WTC11 (cell line): Measurements from ENCODE around the gene SMG7. TPM values are rescaled to one million over a fixed set of nuclear protein-coding genes. Genes with fewer than 3 reads are reported as not detected.

Source experiments
- ATAC-seq: fragments of 200-7000 bp; cut with Tn5 transposase; 2 replicates; pipeline ENCODE4 v1.10.0; 2021; ENCODE audit warnings: mild to moderate bottlenecking, moderate library complexity
- CTCF ChIA-PET: fragments of 300-600 bp; sonication (Branson Sonifier 250); formaldehyde crosslinking; loops from one replicate; lab custom pipeline; 2021; ENCODE audit warnings: antibody characterized with exemption; lab: Charles Lee
- POLR2A ChIA-PET: fragments of 350-600 bp; sonication (Branson Sonifier 250); formaldehyde crosslinking; loops from one replicate; lab custom pipeline; 2021; ENCODE audit warnings: antibody characterized with exemption; lab: Charles Lee
- DNase-seq: peaks from one replicate; pipeline ENCODE4 v3.0.0; 2021; ENCODE audit warnings: low spot score
- H3K27ac Mint-ChIP-seq: 2 replicates; pipeline ENCODE4 v1.8.0; 2021; ENCODE audit warnings: mixed read lengths
- H3K27me3 Mint-ChIP-seq: 2 replicates; pipeline ENCODE4 v1.8.0; 2021; ENCODE audit warnings: low read depth, mild to moderate bottlenecking, moderate library complexity, mixed read lengths
- H3K36me3 Mint-ChIP-seq: 2 replicates; pipeline ENCODE4 v1.8.0; 2021; ENCODE audit warnings: mixed read lengths
- H3K4me1 Mint-ChIP-seq: 2 replicates; pipeline ENCODE4 v1.8.0; 2022; ENCODE audit warnings: mixed read lengths
- H3K4me3 Mint-ChIP-seq: 2 replicates; pipeline ENCODE4 v1.8.0; 2021; ENCODE audit warnings: mild to moderate bottlenecking, moderate library complexity, mixed read lengths
- H3K9me3 Mint-ChIP-seq: 2 replicates; pipeline ENCODE4 v1.8.0; 2021; ENCODE audit warnings: mixed read lengths
- ATF6 ChIP-seq: sonication (generic); formaldehyde crosslinking; IDR thresholded peaks from 2 replicates; pipeline ENCODE4 v1.8.1; 2023; ENCODE audit warnings: mild to moderate bottlenecking, missing genetic modification reagents
- CBFB ChIP-seq: sonication (generic); formaldehyde crosslinking; IDR thresholded peaks from 2 replicates; pipeline ENCODE4 v1.8.1; 2022; ENCODE audit warnings: mild to moderate bottlenecking, low read depth, missing genetic modification reagents
- EMX1 ChIP-seq: fragments of 250-450 bp; sonication (Bioruptor Pico); IDR thresholded peaks from 2 replicates; pipeline ENCODE4 v1.8.0; 2021; ENCODE audit warnings: mild to moderate bottlenecking
- IRF2 ChIP-seq: sonication (generic); formaldehyde crosslinking; IDR thresholded peaks from 2 replicates; pipeline ENCODE4 v1.8.0; 2022; ENCODE audit warnings: low read depth, missing genetic modification reagents, borderline replicate concordance
- KAT7 ChIP-seq: sonication (generic); formaldehyde crosslinking; IDR thresholded peaks from 2 replicates; pipeline ENCODE4 v1.8.1; 2023; ENCODE audit warnings: missing genetic modification reagents, mild to moderate bottlenecking, borderline replicate concordance
- NR3C1 ChIP-seq: sonication (generic); formaldehyde crosslinking; conservative IDR thresholded peaks from 2 replicates; pipeline ENCODE4 v1.8.1; 2023; ENCODE audit warnings: low read depth, mild to moderate bottlenecking, missing genetic modification reagents
- SOX15 ChIP-seq: fragments of 250-450 bp; sonication (Bioruptor Pico); IDR thresholded peaks from 2 replicates; pipeline ENCODE4 v1.9.0; 2021; ENCODE audit warnings: mild to moderate bottlenecking
- ZBTB21 ChIP-seq: sonication (generic); formaldehyde crosslinking; IDR thresholded peaks from 2 replicates; pipeline ENCODE4 v1.8.1; 2023; ENCODE audit warnings: mild to moderate bottlenecking, missing genetic modification reagents, borderline replicate concordance
- ZNF396 ChIP-seq: fragments of 250-450 bp; sonication (Bioruptor Pico); IDR thresholded peaks from 2 replicates; pipeline ENCODE4 v1.8.0; 2021; ENCODE audit warnings: mild to moderate bottlenecking, moderate library complexity, borderline replicate concordance
- ZNF512 ChIP-seq: sonication (generic); formaldehyde crosslinking; IDR thresholded peaks from 2 replicates; pipeline ENCODE4 v1.8.1; 2022; ENCODE audit warnings: missing genetic modification reagents, borderline replicate concordance
- ZNF671 ChIP-seq: fragments of 250-450 bp; sonication (Bioruptor Pico); IDR thresholded peaks from 2 replicates; pipeline ENCODE4 v1.8.0; 2021; ENCODE audit warnings: mild to moderate bottlenecking
- total RNA-seq: library from RNA; stranded (reverse); gene quantifications from 3 replicates; pipeline ENCODE4 v1.2.3, GENCODE V29; 2021
- TF ChIP-seq, protein P1 (sequence below): sonication (generic); formaldehyde crosslinking; IDR thresholded peaks from 2 replicates; pipeline ENCODE4 v1.8.0; 2022; ENCODE audit warnings: missing genetic modification reagents
- TF ChIP-seq, protein P2 (sequence below): fragments of 250-450 bp; sonication (Bioruptor Pico); IDR thresholded peaks from 2 replicates; pipeline ENCODE4 v2.1.2; 2022; ENCODE audit warnings: mild to moderate bottlenecking, moderate library complexity
- TF ChIP-seq, protein P3 (sequence below): sonication (generic); formaldehyde crosslinking; IDR thresholded peaks from 2 replicates; pipeline ENCODE4 v1.8.1; 2023; ENCODE audit warnings: mild to moderate bottlenecking, missing genetic modification reagents, moderate library complexity
- TF ChIP-seq, protein P4 (sequence below): sonication (generic); formaldehyde crosslinking; IDR thresholded peaks from 2 replicates; pipeline ENCODE4 v1.8.0; 2022; ENCODE audit warnings: mild to moderate bottlenecking, missing genetic modification reagents
- TF ChIP-seq, protein P5 (sequence below): sonication (generic); formaldehyde crosslinking; IDR thresholded peaks from 2 replicates; pipeline ENCODE4 v1.8.1; 2023; ENCODE audit warnings: mild to moderate bottlenecking, missing genetic modification reagents, moderate library complexity

The SMG7 gene
- total RNA-seq, 1 experiment from 2014 or later: 57.8 TPM

DNA sequence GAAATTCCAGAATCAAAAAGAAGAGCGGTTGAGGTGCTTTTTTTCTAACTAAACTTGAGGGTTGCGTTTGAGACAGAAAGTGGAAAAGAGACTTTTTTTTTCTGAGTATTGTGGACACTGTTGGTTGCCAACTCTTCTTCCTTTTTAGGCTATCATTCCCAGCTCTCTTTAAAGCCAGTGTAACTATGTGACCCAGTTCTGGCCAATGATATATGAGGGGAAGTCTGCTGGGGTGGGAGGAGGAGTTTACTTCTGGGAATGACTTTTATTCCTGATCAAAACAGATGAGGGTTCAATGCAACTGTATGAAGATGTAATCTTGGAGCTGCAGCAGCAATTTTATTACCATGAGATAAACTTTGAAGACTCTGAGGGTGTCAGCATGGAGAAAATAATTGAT is 36.8 kb upstream of the SMG7 start (continued):
- no peak for TF ChIP-seq ZNF396

DNA sequence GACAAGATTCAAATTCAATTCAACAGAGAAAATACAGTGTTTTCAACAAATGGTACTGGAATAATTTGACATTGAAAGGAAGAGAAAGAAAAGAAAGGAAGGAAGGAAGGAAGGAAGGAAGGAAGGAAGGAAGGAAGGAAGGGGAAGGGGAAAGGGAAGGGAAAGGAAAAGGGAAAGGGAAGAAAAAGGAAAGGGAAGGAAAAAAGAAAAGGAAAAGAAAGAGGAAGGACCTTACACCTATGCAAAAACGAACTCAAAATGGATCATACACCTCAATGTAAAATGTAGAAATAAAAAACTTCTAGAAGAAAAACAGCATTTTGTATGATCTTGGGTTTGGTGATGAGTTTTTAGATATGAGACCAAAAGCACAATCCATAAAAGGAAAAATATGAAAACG is 34.2 kb upstream of the SMG7 start:
- no peaks in the 10 kb centered on the region for H3K36me3 Mint-ChIP-seq
- H3K9me3 Mint-ChIP-seq: peaks cover 7% of the 10 kb centered on the region; the same call in 1 of the 2 replicates
- POLR2A ChIA-PET: no interaction called here
- H3K27me3 Mint-ChIP-seq: no peaks in the 10 kb centered on the region
- TF ChIP-seq ZNF512 (0 out of 2 replicates have a peak, but pooled peaks have one; percentile 46), ZNF396 (no peak)
- ATAC-seq: no peak
- DNase-seq: no peak
- CTCF ChIA-PET: no interaction called here
- H3K4me1 Mint-ChIP-seq: peaks cover 9% of the 10 kb centered on the region
- no peak overlapping the region for H3K27ac Mint-ChIP-seq
- no peak overlapping the region for H3K4me3 Mint-ChIP-seq

GRCh38 chr1:183443011-183443410 is 29.3 kb upstream of the SMG7 start:
- Mint-ChIP-seq H3K36me3 (no peaks in the 10 kb centered on the region), H3K9me3 (peaks cover 7% of the 10 kb centered on the region; the same call in 1 of the 2 replicates), H3K27me3 (no peaks in the 10 kb centered on the region), H3K27ac (no peak overlapping the region), H3K4me1 (peaks cover 8% of the 10 kb centered on the region; the same call in 1 of the 2 replicates), H3K4me3 (no peak overlapping the region)
- DNase-seq (no peak), ATAC-seq (no peak)
- CTCF ChIA-PET: no interaction called here
- POLR2A ChIA-PET: no interaction called here
- no peak for TF ChIP-seq CBFB (CRISPR knock-in tag)

DNA sequence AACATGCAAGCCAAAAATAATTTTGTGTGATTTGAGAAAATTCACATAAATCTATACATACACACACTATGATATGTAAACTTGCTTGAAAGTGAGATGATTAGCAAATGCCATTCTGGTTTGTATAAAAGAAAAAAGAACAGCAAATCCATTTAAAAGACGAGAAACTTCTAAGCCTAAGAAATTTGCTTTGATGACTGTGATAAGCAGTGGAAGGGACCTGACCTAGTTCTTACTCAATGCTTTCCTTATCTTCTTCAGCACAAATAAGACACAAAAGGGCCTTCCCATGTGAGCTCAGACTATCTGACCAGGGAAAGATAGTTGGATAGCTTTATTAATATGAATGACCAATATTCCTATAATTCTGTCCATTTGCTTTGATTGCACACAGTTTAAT is 28.8 kb upstream of the SMG7 start:
- ChIA-PET POLR2A (no interaction called here), CTCF (no interaction called here)
- no peak for ATAC-seq

More for the DNA sequence above, 28.8 kb upstream of the SMG7 start:
- TF ChIP-seq KAT7 (CRISPR knock-in tag) (no peak), ZBTB21 (CRISPR knock-in tag) (no peak), IRF2 (CRISPR knock-in tag) (no peak), ATF6 (CRISPR knock-in tag) (no peak), NR3C1 (CRISPR knock-in tag) (no peak), EMX1 (CRISPR knock-in tag) (no peak), ZNF671 (CRISPR knock-in tag) (no peak), CBFB (CRISPR knock-in tag) (no peak), SOX15 (no peak)
- TF ChIP-seq, protein P1, sequence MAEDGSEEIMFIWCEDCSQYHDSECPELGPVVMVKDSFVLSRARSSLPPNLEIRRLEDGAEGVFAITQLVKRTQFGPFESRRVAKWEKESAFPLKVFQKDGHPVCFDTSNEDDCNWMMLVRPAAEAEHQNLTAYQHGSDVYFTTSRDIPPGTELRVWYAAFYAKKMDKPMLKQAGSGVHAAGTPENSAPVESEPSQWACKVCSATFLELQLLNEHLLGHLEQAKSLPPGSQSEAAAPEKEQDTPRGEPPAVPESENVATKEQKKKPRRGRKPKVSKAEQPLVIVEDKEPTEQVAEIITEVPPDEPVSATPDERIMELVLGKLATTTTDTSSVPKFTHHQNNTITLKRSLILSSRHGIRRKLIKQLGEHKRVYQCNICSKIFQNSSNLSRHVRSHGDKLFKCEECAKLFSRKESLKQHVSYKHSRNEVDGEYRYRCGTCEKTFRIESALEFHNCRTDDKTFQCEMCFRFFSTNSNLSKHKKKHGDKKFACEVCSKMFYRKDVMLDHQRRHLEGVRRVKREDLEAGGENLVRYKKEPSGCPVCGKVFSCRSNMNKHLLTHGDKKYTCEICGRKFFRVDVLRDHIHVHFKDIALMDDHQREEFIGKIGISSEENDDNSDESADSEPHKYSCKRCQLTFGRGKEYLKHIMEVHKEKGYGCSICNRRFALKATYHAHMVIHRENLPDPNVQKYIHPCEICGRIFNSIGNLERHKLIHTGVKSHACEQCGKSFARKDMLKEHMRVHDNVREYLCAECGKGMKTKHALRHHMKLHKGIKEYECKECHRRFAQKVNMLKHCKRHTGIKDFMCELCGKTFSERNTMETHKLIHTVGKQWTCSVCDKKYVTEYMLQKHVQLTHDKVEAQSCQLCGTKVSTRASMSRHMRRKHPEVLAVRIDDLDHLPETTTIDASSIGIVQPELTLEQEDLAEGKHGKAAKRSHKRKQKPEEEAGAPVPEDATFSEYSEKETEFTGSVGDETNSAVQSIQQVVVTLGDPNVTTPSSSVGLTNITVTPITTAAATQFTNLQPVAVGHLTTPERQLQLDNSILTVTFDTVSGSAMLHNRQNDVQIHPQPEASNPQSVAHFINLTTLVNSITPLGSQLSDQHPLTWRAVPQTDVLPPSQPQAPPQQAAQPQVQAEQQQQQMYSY: no peak
- TF ChIP-seq, protein P2, sequence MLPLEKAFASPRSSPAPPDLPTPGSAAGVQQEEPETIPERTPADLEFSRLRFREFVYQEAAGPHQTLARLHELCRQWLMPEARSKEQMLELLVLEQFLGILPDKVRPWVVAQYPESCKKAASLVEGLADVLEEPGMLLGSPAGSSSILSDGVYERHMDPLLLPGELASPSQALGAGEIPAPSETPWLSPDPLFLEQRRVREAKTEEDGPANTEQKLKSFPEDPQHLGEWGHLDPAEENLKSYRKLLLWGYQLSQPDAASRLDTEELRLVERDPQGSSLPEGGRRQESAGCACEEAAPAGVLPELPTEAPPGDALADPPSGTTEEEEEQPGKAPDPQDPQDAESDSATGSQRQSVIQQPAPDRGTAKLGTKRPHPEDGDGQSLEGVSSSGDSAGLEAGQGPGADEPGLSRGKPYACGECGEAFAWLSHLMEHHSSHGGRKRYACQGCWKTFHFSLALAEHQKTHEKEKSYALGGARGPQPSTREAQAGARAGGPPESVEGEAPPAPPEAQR (CRISPR knock-in tag): no peak
- TF ChIP-seq, protein P3, sequence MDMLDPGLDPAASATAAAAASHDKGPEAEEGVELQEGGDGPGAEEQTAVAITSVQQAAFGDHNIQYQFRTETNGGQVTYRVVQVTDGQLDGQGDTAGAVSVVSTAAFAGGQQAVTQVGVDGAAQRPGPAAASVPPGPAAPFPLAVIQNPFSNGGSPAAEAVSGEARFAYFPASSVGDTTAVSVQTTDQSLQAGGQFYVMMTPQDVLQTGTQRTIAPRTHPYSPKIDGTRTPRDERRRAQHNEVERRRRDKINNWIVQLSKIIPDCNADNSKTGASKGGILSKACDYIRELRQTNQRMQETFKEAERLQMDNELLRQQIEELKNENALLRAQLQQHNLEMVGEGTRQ (CRISPR knock-in tag): no peak
- TF ChIP-seq, protein P4, sequence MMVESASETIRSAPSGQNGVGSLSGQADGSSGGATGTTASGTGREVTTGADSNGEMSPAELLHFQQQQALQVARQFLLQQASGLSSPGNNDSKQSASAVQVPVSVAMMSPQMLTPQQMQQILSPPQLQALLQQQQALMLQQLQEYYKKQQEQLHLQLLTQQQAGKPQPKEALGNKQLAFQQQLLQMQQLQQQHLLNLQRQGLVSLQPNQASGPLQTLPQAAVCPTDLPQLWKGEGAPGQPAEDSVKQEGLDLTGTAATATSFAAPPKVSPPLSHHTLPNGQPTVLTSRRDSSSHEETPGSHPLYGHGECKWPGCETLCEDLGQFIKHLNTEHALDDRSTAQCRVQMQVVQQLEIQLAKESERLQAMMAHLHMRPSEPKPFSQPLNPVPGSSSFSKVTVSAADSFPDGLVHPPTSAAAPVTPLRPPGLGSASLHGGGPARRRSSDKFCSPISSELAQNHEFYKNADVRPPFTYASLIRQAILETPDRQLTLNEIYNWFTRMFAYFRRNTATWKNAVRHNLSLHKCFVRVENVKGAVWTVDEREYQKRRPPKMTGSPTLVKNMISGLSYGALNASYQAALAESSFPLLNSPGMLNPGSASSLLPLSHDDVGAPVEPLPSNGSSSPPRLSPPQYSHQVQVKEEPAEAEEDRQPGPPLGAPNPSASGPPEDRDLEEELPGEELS (CRISPR knock-in tag): no peak
- TF ChIP-seq, protein P5, sequence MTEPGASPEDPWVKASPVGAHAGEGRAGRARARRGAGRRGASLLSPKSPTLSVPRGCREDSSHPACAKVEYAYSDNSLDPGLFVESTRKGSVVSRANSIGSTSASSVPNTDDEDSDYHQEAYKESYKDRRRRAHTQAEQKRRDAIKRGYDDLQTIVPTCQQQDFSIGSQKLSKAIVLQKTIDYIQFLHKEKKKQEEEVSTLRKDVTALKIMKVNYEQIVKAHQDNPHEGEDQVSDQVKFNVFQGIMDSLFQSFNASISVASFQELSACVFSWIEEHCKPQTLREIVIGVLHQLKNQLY: no peak
- no peak for DNase-seq
- Mint-ChIP-seq H3K4me3 (no peak overlapping the region), H3K4me1 (peaks cover 8% of the 10 kb centered on the region; the same call in 1 of the 2 replicates), H3K36me3 (no peaks in the 10 kb centered on the region), H3K27ac (no peak overlapping the region), H3K9me3 (peaks cover 7% of the 10 kb centered on the region; the same call in 1 of the 2 replicates), H3K27me3 (no peaks in the 10 kb centered on the region)
